Tongue (tissue), 2 donors: ENCODE data around the gene USP36. TPM values are rescaled to one million over a fixed set of nuclear protein-coding genes. Genes with fewer than 3 reads are reported as not detected.
A peak's percentile ranks its signal among the peaks of the same experiment; 100 is the strongest.
"Not testable (repeated sequence)": the region's sequence is repeated elsewhere in the genome, so short reads cannot be mapped to it uniquely, and the experiment has no call there.

Experiments
- DNase-seq: peaks from one replicate; pipeline ENCODE4 v3.0.0-alpha.2; 2015
- total RNA-seq: library from RNA; depleted of rRNA; stranded (reverse); fragments of >200 nt; gene quantifications from one replicate; pipeline ENCODE4 v1.2.3, GENCODE V29; 2014

The USP36 gene
- total RNA-seq, 1 donor from 2014 or later, result 47.4 TPM

DNA sequence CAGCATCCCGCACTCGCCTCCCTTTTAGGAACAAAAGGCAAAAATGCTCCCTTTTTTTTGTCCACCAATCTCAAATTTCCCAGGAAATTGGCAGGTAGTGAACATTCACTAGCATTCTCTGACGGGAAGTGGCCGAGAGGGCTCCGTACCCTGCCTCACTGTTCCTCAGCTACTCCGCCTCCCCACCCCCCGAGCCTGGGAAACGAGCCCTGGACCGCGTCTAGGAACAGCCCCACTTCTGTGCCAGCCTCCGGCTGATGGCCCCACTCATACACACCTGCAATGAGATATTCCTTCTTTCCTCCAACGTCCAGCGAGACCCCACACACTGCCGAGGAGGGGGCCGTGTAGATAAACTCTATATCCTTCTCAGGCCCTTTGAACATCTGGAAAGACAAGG lies 30.0 kb upstream of the USP36 start:
- no peak for DNase-seq

DNA sequence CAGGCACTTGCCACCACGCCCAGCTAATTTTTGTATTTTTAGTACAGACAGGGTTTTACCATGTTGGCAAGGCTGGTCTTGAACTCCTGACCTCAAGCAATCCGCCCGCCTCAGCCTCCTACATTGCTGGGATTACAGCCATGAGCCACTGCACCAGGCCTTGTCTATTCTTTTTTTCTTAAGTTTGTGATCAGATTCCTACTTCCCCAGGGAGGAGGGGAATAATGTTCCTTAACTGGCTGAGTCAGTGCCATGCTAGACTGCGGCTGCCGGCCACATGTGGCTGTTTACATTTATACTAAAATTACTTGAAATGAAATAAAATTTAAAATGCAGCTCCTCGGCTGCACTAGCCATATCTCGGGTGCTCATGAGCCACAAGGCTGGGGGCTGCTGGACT lies 27.8 kb upstream of the USP36 start:
- no peak for DNase-seq

DNA sequence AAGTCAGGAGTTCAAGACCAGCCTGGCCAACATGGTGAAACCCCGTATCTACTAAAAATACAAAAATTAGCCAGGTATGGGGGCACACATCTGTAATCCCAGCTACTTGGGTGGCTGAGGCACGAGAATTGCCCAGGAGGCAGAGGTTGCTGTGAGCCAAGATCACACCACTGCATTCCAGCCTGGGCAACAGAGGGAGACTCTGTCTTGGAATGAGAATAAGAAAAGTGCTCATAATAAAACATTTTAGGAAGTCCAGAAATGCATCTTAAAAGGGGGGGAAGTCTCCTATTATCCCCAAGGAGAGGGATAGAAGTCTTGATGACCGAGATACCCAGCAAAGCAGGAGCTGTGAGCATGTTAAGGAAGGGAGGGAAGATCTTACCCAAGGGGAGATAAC lies 26.4 kb upstream of the USP36 start:
- DNase-seq, result not testable (repeated sequence)

DNA sequence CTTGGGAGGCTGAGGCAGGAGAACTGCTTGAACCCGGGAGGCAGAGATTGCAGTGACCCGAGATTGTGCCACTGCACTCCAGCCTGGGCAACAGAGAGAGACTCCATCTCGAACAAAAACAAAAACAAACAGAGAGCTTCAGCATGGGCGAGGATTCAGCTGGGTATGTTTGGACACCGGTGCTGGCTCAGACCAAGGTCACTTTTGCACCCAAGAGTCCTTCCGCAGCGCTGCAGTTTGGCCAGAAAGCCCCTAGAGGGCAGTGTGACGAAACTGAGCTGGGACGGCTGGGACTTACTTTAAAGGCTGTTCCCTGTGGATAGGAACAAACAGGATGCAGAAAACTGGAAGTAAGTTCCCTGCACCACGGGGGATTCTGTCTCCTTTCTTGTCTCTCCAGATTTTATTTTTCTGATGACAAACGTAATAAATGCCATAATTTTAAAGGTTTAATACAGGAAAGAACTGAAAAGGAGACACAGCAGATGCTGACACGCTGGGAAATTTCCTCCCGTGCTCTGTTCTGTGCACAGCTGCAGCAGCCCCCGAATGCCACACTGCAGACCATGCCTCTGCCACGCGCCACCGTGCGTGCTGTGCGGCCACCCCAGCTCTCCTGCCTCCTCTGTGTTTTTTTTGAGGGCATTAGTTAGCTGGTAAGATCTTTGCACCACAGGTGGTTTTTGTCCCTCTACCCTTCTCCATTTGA lies 25.2 kb upstream of the USP36 start:
- peak; percentile 89 for DNase-seq

DNA sequence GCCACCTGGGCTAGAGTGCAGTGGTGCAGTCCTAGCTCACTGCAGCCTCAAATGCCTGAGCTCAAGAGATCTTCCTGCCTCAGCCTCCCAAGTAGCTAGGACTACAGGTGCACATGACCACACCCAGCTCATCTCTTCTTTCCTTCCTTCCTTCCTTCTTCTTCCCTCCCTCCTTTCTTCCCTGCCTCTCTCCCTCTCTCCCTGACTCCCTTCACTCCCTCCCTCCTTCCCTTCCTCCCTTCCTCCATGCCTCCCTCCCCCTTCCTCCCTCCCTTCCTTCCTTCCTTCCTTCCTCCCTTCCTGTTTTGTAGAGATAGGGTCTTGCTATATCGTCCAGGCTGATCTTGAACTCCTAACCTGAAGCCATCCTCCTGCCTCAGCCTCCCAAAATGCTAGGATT lies 23.5 kb upstream of the USP36 start:
- no peak for DNase-seq

DNA sequence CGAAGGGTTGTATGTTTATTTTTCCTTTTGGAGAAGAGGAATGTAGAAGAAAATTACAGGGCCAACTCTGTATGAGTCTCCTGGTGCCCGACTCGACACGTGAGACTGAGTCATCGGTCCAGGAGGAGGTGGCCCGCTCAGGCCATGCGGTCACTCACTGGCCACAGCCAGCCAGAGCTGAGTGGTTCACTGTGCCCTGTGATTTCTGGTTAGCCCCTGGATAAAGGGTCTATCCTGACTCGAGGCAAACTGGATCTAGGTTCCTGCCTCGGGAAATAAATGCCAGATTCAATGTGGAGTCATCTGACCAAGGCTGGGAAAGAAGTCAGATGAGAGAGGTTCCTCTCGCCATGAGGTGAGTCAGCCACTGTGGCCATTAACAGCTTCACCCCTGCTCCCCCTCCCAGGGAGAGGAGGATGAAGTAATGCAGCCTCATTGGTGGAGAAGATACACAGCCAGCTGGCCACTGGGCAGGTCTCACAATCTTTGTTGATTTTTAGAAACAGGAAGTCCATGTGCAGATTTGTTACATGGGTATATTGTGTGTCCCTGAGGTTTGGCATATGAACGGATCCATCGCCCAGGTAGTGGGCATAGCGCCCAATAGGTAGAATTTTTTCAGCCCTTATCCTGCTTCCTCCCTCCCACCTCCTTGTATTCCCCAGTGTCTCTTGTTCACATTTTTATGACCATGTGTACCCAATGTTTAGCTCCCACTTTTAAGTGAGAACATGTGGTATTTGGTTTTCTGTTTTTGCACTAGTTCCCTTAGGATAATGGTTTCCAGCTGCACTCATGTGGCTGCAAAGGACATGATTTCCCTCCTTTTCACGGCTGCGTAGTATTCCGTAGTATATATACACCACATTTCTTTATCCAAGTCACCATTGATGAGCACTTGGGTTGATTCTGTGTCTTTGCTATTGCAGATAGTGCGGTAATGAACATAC lies 21.7 kb upstream of the USP36 start:
- DNase-seq, result no peak

DNA sequence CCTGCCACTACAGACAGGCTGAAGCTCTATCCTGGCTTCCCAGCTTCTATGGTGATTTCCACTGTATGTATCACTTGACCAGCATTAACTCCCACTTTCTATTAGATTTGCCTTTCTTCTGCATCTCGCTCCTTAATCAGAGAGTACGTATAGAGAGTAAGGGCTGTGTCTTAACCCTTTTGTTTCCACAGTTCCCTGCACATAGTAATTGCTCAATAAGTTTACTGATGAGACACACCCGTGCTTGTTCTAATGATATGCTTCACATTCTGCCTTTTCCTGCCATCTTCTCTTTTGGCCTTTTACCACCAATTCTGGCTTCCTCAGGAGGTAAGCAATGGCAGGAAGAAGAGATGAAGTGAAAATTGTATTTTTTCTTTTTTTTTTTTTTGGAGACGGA lies 20.6 kb upstream of the USP36 start:
- no peak for DNase-seq

DNA sequence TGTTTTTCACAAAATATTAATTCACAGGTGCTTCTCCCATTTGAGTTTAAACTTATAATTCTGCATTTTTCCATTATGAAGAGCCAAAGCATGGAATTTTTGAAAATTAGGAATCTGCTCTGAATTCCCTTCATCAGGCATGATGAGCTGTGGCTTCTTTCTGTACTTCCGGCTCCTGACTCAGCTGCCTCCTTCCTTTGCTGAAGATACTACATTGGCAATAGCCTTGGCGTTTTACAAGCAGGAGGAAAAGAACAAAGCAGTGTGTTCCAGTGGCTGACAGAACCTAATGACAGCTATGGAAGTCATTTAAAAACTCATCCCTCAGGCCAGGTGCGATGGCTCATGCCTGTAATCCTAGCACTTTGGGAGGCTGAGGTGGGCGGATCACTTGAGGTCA lies 18.4 kb upstream of the USP36 start:
- no peak for DNase-seq

DNA sequence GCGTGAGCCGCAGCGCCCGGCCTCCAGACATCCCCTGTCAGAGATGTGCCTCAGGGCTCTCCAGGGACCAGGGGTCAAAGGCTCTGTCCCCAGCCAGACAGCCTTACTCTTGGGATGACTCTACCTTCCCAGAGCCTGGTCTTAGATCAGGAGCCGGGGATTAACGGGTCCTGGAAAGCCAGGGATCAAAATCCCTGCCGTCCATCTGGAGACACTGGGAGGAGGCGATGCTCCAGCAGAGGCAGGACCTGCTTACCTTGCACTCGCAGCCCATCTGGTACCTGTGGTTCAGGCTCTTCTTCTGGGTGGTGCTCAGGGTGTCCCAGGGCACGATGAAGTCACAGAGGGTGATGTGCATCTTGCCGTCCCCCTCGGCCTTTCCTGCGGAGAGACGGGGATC lies 16.7 kb upstream of the USP36 start:
- no peak for DNase-seq

DNA sequence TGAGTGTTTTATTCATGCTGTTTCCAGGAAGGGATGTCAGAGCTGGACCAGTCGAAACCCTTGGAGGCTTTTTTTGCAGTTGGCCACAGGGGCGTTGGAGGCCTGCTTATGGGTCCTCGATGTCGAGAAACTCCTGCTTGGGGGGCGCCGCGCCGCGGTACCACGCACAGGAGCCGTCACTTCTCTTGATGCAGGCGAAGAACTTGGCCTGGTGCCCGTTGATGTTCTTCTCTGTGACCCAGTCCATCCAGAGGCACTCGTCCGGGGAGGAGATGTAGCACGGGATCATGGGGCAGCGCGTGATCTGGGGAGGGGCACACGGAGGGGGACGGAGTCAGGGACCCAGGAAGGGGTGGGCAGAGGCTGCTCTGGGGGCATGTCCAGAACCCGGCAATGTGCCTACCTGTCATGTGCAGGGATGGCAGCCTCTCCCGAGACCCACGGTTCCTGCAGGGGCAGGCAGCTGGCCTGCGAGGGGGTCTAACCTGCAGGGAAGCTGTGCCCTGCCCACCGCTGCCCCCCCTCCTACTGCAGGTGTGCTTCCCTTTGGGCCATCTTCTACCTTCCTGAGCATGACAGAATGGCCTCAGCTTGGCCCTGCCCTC lies 15.0 kb upstream of the USP36 start:
- no peak for DNase-seq

DNA sequence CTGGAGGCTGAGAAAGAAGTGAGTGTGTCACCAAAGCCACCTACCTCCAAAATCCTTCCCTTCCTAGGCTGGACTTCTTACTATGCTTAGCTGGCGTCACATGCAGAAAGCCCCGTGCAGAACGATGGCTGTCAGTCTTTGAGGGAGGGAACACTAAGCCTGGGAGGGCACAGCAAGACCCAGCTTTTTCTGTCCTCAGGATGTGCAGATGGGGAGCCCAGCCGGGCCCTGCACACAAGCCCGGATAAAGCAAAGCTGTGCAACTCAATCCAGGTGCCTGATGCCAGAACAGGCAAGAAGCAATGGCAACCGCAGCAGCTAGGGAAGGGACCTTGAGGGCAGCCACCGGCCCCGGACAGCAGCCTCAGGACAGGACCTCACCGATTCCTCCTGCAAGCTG lies 13.9 kb upstream of the USP36 start:
- no peak for DNase-seq

DNA sequence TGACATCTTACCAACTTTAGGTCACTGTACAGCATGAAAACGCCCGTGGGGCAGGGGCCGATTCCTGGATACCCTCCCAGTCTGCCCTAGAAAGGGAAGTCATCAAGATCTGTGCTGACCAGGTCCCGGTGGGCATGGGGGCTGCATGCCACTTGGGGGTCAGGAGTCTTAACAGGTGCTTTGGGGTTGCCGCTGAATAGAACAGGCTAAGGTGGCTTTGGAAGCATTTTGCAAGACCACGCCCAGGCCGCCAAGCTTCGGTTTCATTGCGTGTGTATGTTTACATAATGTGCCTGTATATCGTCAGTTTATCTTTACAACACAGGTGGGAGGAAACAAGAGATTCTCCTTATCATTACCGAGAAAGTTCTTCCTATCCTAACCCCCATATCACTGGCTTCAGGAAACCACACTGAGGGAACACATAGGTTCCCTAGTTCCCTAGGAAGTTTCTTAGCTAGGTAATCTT lies 13.3 kb upstream of the USP36 start:
- DNase-seq, result no peak

DNA sequence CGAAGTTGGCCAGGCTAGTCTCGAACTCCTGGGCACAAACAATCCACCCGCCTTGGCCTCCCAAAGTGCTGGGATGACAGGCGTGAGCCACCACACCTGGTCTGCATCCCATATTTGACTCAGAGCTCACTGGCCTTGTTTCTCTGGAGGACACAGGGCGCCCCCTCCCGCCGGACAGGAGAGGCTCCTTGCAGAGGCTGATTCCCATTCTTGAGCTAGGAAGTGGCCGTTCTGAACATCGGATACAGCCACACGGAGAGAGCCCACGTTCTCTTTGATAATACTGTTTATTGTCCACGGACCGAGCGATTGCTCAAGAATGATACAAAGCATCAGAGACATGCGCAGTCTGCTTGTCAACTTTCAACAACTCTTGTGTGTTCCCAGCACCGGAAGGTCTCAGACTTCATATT lies 12.1 kb upstream of the USP36 start:
- DNase-seq, result no peak

DNA sequence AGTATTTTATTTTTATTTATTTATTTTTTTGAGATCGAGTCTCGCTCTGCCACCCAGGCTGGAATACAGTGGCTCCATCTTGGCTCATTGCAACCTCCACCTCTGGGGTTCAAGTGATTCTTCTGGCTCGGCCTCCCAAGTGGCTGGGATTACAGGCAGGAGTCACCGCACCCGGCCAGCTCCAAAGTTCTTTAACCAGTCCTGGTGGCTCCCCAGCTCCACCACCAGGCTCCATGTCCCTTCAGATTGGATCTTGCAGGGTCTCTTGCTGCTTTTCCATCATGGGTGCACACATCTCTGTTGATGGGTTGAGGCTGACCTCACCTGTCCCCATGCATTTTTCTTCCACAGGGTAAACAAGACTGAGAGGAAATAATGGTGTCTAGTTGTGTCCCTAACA lies 8.4 kb upstream of the USP36 start:
- DNase-seq, result no peak

DNA sequence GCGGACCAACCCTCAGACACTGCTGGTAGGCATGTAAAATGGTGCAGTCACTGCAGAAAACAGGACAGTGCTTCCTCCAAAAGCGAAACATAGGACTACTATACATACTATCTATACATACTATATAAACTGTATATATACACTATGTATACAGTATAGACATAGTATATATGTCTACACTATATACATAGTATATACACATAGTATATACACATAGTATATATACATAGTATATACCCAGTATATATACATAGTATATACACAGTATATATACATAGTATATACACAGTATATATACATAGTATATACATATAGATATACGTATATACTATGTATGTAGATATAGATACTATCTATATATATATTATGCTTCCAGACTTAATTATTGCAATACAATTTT lies 6.4 kb upstream of the USP36 start:
- DNase-seq, result no peak

DNA sequence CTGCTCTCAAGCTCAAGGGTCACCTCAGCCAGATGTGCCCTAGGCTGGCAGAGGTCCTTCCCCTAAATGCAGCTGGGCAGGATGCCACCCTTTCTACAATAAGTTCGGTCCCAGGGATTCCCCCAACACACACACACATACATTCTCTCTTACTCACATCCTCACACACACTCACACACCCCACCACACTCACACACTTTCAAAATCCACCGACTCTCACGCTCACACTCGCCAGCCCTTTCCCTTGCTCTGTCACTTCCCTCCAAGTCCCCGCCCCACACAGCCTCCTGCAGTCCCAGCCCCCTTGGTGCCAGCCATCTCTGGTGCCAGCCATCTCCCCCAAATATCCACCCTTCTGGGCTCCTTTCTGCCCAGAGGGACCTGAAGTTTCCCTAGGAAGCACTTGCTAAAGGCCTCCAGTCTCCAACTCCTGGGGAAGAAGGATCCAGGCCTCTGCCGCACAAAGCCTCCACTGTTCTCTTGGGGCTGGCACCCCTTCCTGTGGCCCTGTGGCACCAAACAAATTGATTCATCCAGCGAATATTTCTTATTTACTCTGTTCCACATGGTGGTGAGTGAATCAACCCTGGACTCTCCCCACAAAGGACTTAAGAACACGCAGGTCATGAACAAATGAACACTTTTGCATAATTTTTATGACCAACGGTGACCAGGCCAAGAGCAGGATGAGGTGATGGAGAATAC lies 3.8 kb upstream of the USP36 start:
- DNase-seq, result no peak

DNA sequence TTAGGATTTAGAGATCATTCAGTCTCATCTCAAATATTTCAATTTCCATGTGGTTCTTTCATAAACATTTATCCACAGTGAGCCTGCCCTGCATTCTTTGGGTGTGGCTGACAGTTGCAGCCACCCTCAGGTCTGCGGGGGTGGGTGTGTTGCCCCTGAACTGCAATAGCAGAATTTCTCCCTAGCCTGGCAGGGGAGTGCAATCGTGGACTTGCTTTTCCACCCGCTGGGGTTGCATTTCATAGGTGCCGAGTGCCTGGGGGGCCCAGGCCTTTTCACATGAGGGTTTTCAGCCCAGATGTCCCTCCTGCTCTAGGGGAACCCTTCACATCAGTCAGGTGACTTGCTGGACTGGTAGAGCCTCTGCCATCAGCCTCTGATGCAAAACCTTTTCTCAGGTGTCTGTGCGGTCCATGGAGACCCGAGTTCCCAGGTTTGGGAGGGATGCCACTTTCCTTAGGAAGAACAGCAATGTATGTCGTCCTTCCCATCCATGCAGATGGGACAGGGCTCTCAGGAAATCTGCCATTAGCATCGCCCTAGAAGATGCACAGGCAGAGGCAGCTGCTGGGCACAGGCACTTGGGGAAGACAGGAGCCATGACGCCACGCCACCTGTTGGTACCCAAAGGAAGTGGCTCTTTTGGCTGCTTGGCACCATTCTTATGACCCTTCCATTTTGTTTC lies 2.4 kb upstream of the USP36 start:
- DNase-seq, result peak; percentile 55

DNA sequence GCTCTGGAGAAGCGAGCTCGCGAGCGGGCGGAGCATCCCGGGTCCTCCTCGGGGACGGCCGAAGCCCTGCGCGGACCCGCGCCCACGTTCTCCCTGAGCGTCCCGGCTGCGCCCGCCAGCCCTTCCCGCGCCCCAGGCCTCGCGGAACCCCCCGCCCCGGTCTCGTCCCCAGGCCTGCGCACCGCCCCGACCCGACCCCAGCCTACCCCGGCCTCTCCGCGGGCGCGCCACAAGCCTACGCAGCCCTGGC lies 159 bp downstream of the USP36 start:
- DNase-seq, result no peak

DNA sequence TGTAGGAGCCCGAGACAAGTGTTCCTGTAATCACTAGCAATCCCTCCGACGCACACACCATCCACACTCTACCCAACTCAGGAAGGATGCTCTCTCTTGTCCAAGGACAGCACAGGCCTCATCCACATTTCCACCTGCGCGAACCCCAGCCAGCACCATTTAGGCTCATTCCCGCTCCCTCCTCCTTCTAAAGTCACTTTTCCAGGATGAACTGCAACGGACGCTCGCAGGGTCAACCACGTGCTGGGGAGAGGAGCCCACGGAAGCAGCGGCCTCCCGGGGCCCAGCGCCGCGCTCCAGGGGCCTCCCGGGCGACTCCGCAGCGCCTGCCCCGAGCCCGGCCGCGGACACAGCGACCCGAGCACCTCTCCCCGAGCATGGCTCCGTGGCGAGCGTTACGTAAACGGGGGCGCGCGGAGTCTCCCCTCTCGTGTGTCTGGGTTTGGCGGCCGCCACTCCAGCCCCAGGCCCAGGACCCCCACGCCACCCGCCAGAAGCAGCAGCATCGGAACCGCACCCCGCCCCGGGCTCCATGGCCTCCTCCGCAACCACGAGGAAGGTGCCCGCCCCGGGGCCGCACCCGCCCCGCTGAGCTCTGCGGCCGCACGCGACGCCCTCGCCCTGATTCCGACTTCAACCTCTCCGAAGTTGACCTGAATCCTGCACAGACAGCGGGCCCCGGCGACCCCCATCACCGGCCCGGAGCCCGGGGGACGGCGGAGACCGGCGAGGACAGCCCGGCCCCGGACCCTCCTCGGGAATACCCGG lies 668 bp downstream of the USP36 start:
- peak; percentile 44 for DNase-seq

DNA sequence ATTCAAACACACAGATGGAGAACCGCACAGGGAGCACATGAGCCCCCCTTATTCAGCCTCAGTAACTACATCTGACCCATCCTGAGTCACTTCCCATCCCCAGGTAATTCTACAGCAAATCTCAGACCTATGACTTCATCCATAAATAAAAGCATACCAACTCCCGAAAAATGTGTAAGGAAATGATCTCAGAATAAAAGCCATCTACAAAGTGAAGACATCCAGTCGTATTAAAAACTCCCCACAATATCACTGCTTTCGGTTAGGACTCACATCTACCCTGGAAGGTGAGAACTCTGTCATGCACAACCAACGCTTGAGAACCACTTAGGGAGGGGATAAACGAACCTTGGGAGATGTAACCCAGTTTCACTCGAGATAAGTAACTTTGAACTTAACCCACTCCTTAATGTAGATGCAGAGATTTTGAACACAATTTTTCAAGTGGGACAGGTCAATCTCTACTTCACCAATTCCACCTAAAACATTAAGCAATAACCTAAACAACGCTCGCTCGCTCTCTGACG lies 1.3 kb downstream of the USP36 start:
- DNase-seq, result no peak

DNA sequence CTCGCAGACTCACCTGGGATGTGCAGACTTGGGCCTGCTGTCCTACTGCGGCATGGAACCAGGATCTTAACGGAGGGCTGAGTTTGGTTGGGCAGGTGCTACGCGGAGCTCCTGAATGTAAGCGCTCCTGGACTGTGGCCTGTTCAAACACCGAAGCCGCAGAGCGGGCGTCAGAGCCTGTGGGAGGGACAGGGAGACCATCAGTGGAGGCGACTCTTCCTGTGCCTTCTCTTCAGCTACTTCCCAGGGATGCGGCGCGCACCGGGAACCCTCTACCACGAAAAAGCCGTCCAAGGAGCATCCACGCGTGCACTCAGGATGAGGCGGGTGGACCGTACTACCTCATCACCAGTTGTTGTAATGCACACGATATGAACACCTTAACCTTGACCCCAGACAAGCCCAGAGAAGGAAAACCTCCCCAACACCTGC lies 2.0 kb downstream of the USP36 start:
- no peak for DNase-seq
